ENCODE results near the gene PRICKLE1.
A peak's percentile ranks its signal among the peaks of the same experiment; 100 is the strongest.

The PRICKLE1 gene

DNA sequence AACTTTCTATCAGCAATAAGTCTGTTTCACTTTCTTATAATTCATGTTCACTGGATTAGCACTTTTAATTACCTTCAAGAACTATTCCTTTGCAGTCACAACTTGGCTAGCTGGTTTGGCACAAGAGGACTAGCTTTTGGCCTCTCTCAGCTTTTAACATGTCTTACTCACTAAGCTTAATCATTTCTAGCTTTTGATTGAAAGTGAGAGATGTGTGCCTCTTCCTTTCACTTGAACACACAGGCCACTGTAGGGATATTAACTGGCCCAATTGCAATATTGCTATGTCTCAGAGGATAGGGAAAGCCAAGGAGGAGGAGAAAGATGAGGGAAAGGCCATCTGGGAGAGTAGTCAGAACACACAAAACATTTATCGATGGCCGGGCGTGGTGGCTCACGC lies 92.7 kb downstream of the PRICKLE1 start:
- no peak for FAIRE-seq
- no peak for DNase-seq (ENCODE audit: low spot score)

DNA sequence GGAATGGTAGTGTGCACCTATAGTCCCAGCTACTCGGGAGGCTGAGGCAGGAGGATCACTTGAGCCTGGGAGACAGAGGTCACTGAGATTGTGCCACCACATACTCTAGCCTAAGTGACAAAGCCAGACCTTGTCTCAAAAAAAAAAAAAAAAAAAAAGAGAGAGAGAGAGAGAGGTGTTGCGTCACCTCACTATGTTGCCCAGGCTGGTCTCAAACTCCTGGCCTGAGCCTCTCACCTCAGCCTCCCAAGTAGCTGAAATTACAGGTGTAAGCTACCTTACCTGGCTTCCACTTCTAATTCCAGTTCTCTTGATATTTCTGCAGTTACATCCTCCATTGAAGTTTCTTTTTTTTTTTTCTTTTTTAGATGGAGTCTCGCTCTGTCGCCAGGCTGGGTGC lies 94.3 kb downstream of the PRICKLE1 start:
- no peak for FAIRE-seq
- no peak for DNase-seq (ENCODE audit: low spot score)

GRCh38 chr12:42492267-42492666 lies 97.3 kb downstream of the PRICKLE1 start:
- FAIRE-seq (no peak), DNase-seq (ENCODE audit: low spot score) (no peak)

GRCh38 chr12:42490261-42490842 lies 99.2 kb downstream of the PRICKLE1 start:
- DNase-seq (ENCODE audit: low spot score) (no peak), FAIRE-seq (no peak)

DNA sequence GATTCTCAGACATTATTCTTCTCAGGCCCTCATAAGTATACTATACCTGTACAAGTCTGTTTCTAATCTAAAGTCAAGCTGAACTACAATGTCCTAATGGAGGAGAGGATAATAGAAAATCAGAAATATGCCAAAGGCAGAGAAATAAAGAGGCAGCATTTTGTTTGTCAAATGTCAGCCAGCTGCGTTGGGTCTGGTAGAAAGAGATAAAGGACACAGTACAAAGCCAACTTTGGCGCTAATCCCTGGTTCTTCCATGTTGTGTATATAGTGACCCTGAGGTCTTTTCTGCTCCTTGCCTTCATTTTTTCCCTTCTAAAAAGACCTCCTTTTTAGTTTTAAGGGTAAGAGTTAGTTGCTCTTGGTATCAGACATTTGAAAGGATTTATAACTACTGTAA lies 103.1 kb downstream of the PRICKLE1 start:
- FAIRE-seq (no peak), DNase-seq (ENCODE audit: low spot score) (no peak)

DNA sequence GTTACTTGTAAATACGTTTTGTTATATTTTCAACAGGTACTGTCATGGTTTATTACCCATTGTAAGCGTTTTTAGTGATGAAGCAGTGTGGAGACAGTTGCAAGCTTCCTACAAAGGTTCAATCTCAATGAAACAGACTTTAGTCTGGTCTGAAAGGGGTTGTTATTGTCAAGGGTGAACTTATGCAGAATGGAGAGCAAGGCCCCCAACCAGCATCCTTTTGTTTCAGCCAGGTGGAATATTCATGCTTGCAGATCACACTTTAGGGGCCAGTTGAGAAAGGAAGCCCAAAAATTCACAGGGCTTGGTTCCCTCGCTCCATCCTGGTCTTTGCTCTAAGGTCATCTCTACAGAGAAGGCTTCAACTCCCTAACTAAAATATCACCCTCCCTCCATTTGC lies 103.7 kb downstream of the PRICKLE1 start:
- DNase-seq (ENCODE audit: low spot score) (no peak), FAIRE-seq (no peak)

- FAIRE-seq (no peak), DNase-seq (ENCODE audit: low spot score) (no peak)
These were observed 104.5 kb downstream of the PRICKLE1 start for GRCh38 chr12:42484996-42485395.

GRCh38 chr12:42483521-42483790 lies 106.1 kb downstream of the PRICKLE1 start:
- no peak for FAIRE-seq

DNA sequence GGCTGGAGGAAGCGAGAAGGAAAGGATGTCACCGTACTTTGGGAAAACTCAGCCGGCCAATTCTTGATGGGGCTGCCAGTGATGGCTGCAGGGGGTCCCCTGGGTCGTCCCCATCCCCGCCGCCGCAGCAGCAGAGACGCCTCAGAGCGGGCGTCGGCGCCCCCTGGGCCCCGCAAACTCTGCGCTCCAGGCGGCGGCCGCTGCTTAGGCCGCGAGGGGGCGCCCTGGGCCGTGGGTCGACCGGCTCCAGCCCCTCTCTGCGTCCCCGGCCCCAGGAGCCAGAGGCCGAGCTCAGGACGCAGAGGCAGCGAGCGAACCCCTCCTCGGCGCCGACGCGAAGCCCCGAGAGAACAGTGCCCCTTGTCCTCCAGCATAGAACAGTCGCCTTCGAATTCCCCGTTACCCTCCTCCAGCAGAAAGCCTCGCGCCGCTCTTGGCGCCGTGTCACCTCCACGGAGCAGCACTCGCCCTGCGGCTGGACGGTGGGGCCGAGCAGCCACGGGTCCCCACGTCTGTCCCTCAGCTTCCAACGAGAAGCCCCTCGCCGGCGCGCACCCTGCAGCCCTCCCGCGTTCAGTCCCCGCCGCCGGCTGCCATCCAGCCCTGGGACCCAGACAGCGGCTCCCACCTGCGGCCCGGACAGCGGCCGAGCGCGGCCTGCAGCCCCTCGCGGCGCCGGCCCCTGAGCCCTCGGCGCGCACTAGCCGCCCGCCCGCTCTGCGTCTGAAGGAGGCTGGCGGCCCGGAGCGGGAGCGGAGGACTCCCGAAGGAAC lies 106.6 kb downstream of the PRICKLE1 start:
- FAIRE-seq (no peak), DNase-seq (ENCODE audit: low spot score) (peak; percentile 26)

More at GRCh38 chr12:42483521-42483790, 106.1 kb downstream of the PRICKLE1 start:
- DNase-seq (ENCODE audit: low spot score): no peak

DNA sequence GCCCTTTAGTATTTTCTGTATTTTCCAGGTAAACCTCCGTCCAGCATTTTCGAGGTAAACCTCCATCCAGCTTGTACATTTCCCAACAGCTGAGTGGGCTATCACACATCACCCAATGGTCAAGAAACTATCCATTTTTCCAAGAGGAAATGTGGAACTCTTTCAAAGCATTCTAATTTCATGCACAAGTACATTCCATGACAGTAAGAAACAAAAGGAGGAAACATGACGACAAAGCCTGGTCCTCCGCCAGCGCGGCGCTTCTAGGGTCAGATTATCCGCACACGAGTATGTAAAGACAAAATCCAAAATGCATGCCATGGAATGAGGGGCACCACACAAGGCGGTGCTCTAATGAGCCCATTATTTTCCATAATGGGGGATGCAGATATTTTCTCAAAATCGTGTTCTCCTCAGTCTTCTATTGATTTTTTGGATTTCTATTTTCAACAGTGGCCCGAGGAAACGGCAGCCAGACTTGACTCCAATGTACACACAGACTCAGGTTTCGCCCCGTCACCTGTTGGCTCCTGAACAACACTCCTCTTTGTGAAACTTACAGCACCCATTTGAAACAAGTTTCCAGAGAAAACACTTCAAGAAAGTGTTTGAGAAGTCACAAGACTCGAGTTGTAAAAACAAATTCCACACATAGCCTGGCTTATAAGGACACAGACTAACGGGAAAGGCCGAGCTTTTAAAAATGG lies 107.4 kb downstream of the PRICKLE1 start:
- DNase-seq (ENCODE audit: low spot score) (no peak), FAIRE-seq (no peak)

GRCh38 chr12:42481368-42481767 lies 108.2 kb downstream of the PRICKLE1 start:
- FAIRE-seq (no peak), DNase-seq (ENCODE audit: low spot score) (no peak)

DNA sequence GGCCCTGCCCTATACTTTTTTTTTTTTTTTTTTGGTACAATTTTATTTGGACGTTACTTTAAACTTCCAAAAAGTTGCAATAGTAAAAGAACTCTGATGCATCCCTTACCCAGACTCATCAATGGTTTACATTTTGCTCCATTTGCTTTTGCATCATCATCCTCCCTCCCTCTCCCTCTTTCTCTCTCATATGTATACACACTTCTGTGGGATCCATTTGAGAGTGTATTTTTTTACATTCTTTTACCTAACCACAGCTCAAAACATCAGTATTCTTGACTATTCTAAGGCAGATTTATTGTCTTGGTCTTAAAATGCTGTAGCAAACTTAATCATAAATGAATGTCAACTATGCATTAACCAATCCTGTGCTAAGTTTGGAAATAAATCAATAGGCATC lies 111.6 kb downstream of the PRICKLE1 start:
- no peak for FAIRE-seq
- DNase-seq (ENCODE audit: low spot score): no peak

DNA sequence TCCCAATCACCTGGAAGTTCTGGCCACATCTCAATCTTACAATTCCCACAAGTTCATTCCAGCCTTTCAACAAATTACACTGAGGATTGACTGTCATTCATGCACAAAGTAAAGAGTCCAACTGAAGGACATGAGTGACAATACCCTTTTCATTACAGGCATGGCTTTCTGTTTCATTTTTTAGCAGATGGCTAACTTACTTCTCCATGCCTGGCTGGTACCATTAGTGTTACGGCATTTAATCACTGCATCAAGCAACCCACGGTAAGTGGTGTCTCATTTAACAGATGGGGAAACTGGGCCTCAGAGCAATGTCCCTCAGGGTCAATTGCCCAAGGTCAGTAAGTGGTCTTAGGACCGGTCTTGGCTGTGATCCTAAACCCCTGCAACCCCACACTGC lies 114.4 kb downstream of the PRICKLE1 start:
- DNase-seq (ENCODE audit: low spot score) (no peak), FAIRE-seq (no peak)

DNA sequence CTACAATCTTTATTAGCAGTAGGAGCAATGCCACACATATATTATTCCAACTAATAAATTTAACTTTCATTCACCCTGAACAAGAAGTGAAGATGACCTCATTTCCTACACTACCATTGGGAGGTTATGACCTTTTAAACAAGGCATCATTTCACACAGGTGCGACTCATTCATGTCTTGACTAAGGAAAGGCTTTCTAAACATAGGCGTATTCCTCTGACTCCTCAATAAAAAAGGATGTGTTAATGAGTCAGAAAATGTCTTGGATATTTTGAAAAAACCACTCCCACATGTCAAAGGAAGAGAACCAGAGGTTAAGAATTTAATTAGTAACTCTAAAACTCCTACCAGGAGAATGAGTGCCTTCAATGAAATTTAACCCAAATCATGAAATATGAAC lies 115.2 kb downstream of the PRICKLE1 start:
- DNase-seq (ENCODE audit: low spot score) (peak; percentile 76), FAIRE-seq (peak; percentile 89)

GRCh38 chr12:42473561-42473960 lies 116.0 kb downstream of the PRICKLE1 start:
- FAIRE-seq (no peak), DNase-seq (ENCODE audit: low spot score) (no peak)

DNA sequence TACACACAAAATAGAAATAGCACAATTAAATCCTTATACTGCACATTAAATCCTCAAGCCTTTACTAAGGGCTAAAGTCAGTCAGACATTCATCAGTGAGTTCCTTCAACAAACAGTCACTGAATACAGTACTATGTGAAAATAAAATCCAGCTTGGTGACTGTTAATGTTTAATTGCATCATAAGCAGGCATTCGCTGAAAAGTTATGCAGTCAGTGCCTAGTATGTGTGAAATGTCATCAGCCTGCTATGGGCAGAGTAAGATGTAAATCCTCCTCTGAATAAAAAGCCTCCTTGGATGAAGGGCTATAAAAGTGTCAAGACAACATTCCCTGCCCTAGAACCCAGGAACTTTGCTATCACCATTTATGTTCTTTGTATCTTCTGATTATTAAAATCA lies 116.4 kb downstream of the PRICKLE1 start:
- peak; percentile 43 for DNase-seq (ENCODE audit: low spot score)
- FAIRE-seq: peak; percentile 41

GRCh38 chr12:42472376-42472775 lies 117.2 kb downstream of the PRICKLE1 start:
- FAIRE-seq (no peak), DNase-seq (ENCODE audit: low spot score) (no peak)

GRCh38 chr12:42469355-42470175 lies 120.0 kb downstream of the PRICKLE1 start:
- DNase-seq (ENCODE audit: low spot score): no peak
- FAIRE-seq: no peak

- DNase-seq (ENCODE audit: low spot score): no peak
- FAIRE-seq: no peak
These were observed 120.6 kb downstream of the PRICKLE1 start for GRCh38 chr12:42468921-42469320.

- DNase-seq (ENCODE audit: low spot score) (no peak), FAIRE-seq (no peak)
These were observed 121.2 kb downstream of the PRICKLE1 start for GRCh38 chr12:42468341-42468821.

GRCh38 chr12:42463671-42464070 lies 125.9 kb downstream of the PRICKLE1 start:
- no peak for FAIRE-seq
- no peak for DNase-seq (ENCODE audit: low spot score)

GRCh38 chr12:42462486-42462885 lies 127.1 kb downstream of the PRICKLE1 start:
- no peak for FAIRE-seq

More at GRCh38 chr12:42462486-42462885, 127.1 kb downstream of the PRICKLE1 start:
- DNase-seq (ENCODE audit: low spot score): no peak

Data from RCC 7860 (cell line).